Endodermal cell (in vitro differentiated cells): Measurements from ENCODE around the gene BSN. TPM values are rescaled to one million over a fixed set of nuclear protein-coding genes. Genes with fewer than 3 reads are reported as not detected.

Experiments
- DNase-seq: peaks from one replicate; pipeline ENCODE4 v3.0.0-alpha.2; 2017
- H3K27ac ChIP-seq: 2 replicates; pipeline ENCODE4 v1.5.1; 2013; ENCODE audit warnings: mild to moderate bottlenecking, low read depth, low read length, moderate library complexity
- H3K27me3 ChIP-seq: 2 replicates; pipeline ENCODE4 v1.6.1; 2013; ENCODE audit warnings: mild to moderate bottlenecking, low read length, moderate library complexity; ENCODE audit not compliant: insufficient read depth, control insufficient read depth, poor library complexity, severe bottlenecking
- H3K36me3 ChIP-seq: 2 replicates; pipeline ENCODE4 v1.7.0; 2013; ENCODE audit warnings: mild to moderate bottlenecking, low read length, moderate library complexity; ENCODE audit not compliant: control insufficient read depth, insufficient read depth
- H3K4me1 ChIP-seq: one replicate; pipeline ENCODE4 v1.7.0; 2013; ENCODE audit warnings: low read length; ENCODE audit not compliant: control insufficient read depth, insufficient read depth
- H3K4me3 ChIP-seq: 2 replicates; pipeline ENCODE4 v1.5.1; 2013; ENCODE audit warnings: mild to moderate bottlenecking, low read length, moderate library complexity
- H3K9ac ChIP-seq: 2 replicates; pipeline ENCODE4 v1.6.1; 2013; ENCODE audit warnings: mild to moderate bottlenecking, low read length, moderate library complexity; ENCODE audit not compliant: poor library complexity, severe bottlenecking; ENCODE audit errors: extremely low read depth
- H3K9me3 ChIP-seq: 2 replicates; pipeline ENCODE4 v1.6.1; 2013; ENCODE audit warnings: mild to moderate bottlenecking, low read length, moderate library complexity; ENCODE audit not compliant: control insufficient read depth
- H3K27ac Mint-ChIP-seq: 2 replicates; pipeline ENCODE4 v1.8.0; 2020; ENCODE audit warnings: mixed read lengths
- H3K27me3 Mint-ChIP-seq: 2 replicates; pipeline ENCODE4 v1.8.0; 2021; ENCODE audit warnings: mild to moderate bottlenecking, mixed read lengths; ENCODE audit not compliant: insufficient read depth
- H3K36me3 Mint-ChIP-seq: 2 replicates; pipeline ENCODE4 v1.8.0; 2020; ENCODE audit warnings: low read depth, mixed read lengths
- H3K4me1 Mint-ChIP-seq: 2 replicates; pipeline ENCODE4 v1.8.0; 2020; ENCODE audit warnings: mixed read lengths
- H3K4me3 Mint-ChIP-seq: 2 replicates; pipeline ENCODE4 v1.8.0; 2020; ENCODE audit warnings: mild to moderate bottlenecking, moderate library complexity, mixed read lengths
- H3K9me3 Mint-ChIP-seq: 2 replicates; pipeline ENCODE4 v1.8.0; 2020; ENCODE audit warnings: mild to moderate bottlenecking, mixed read lengths
- WGBS, 2 experiments: methylation state at CpG; one replicate each; pipeline versions ENCODE4 v1.1.5 to v1.1.7; 2013; ENCODE audit warnings: missing lambda C conversion rate in 2 of 2, mixed read lengths in 1 of 2; ENCODE audit not compliant: insufficient coverage in 1 of 2, insufficient read length in 1 of 2; 5-methylcytosine and 5-hydroxymethylcytosine counted together
- total RNA-seq, 2 donors: library from RNA; stranded (reverse); fragmentation: NEBNext Ultra II Directional in 1 of 2; extraction: Animal tissue kit (Norgen Biotek cat#: 25700) in 1 of 2; gene quantifications; 2 replicates in 1 of 2; 3 replicates in 1 of 2; pipeline ENCODE4 v1.2.1, GENCODE V29; 2021
- TF ChIP-seq, protein P1 (sequence below): fragments of 200-600 bp; sonication (generic); conservative IDR thresholded peaks from 2 replicates; pipeline ENCODE4 v1.5.0; 2021; ENCODE audit warnings: antibody characterized with exemption, mild to moderate bottlenecking

Gene BSN
- total RNA-seq, 2 donors from 2014 or later = 2.4 to 2.5 TPM

DNA sequence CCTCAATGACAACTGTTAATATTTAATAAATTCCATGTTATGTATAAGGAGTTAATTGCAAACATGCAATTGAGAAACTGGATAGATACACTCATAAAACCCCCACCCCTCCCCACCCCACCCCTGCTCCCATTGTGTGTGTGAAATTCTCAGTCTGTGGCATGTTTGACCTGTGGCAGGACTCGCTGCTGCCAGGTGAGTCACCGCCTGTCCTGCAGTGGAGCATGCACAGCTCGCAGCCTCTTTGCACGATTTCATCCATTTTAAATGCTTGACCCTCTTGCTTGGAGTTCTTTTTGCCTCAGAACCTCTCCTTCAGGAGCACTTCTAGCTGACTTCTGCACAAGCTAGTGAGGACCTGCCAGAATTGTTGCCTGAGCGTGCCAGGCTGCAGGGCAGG, 114.6 kb downstream of the BSN start:
- H3K9ac ChIP-seq = no peak overlapping the region
- 83 to 87% methylated on average over 5 of the region's 5 CpGs for WGBS, 2 experiments
- peaks cover 16% of the 10 kb centered on the region for H3K4me1 Mint-ChIP-seq
- H3K9me3 ChIP-seq = no peaks in the 10 kb centered on the region
- no peak for DNase-seq
- no peaks in the 10 kb centered on the region for H3K27me3 Mint-ChIP-seq
- no peaks in the 10 kb centered on the region for H3K36me3 ChIP-seq
- no peaks in the 10 kb centered on the region for H3K9me3 Mint-ChIP-seq
- no peak overlapping the region for H3K27ac ChIP-seq
- no peak overlapping the region for H3K27ac Mint-ChIP-seq
- no peaks in the 10 kb centered on the region for H3K4me1 ChIP-seq
- H3K27me3 ChIP-seq = no peaks in the 10 kb centered on the region
- H3K4me3 Mint-ChIP-seq = no peak overlapping the region
- H3K4me3 ChIP-seq = no peak overlapping the region
- TF ChIP-seq, protein P1, sequence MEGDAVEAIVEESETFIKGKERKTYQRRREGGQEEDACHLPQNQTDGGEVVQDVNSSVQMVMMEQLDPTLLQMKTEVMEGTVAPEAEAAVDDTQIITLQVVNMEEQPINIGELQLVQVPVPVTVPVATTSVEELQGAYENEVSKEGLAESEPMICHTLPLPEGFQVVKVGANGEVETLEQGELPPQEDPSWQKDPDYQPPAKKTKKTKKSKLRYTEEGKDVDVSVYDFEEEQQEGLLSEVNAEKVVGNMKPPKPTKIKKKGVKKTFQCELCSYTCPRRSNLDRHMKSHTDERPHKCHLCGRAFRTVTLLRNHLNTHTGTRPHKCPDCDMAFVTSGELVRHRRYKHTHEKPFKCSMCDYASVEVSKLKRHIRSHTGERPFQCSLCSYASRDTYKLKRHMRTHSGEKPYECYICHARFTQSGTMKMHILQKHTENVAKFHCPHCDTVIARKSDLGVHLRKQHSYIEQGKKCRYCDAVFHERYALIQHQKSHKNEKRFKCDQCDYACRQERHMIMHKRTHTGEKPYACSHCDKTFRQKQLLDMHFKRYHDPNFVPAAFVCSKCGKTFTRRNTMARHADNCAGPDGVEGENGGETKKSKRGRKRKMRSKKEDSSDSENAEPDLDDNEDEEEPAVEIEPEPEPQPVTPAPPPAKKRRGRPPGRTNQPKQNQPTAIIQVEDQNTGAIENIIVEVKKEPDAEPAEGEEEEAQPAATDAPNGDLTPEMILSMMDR = no peak
- H3K36me3 Mint-ChIP-seq = no peaks in the 10 kb centered on the region

DNA sequence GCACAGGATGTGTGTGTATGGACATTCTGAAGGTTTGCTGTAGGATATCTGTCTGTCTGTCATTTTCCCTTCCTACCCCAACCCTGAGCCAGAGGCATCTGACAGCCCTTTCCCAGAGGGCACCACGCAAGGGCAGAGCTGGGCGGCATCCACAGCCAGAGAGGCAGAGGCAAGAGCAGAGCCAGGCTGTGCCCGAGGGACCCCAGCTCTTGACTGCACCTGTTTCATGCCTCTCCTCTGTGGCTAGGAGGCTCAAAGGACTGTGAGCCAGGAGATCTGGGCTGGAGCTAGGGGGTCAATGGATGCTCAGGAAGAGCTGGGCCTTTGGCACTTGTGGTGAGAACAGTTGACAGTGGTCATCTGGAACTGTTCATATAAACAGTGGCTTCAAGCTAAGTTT, 115.1 kb downstream of the BSN start:
- WGBS, 2 experiments = 90 to 100% methylated on average over 2 to 3 of the region's 3 CpGs

DNA sequence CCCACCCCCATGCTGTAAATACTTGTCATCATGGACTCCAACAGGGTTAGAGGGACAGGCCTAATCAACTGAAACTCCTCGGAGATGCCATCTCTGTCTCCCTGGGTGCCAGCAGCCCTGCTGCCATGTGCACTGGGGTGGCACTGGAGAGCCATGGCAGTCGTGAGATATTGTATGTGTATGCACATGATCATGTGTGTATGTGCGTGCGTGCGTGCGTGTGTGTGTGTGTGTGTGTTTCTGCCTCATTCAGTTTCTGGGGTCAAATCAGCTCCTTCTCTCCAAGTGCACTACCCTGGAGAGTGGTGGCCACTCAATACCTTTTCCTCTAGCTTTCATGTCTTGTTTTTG, 116.6 kb downstream of the BSN start:
- Histone ChIP-seq H3K9me3 (no peaks in the 10 kb centered on the region), H3K9ac (no peak overlapping the region), H3K36me3 (peaks cover 5% of the 10 kb centered on the region), H3K4me1 (peaks cover 3% of the 10 kb centered on the region), H3K27ac (no peak overlapping the region), H3K27me3 (no peaks in the 10 kb centered on the region), H3K4me3 (no peak overlapping the region)
- 70 to 100% methylated on average over 1 to 6 of the region's 6 CpGs for WGBS, 2 experiments
- peaks cover 5% of the 10 kb centered on the region for H3K36me3 Mint-ChIP-seq
- H3K9me3 Mint-ChIP-seq = no peaks in the 10 kb centered on the region
- TF ChIP-seq, protein P1 = no peak
- peaks cover 22% of the 10 kb centered on the region for H3K4me1 Mint-ChIP-seq
- no peak overlapping the region for H3K4me3 Mint-ChIP-seq
- no peak for DNase-seq
- H3K27ac Mint-ChIP-seq = peak overlapping the region; percentile 64
- H3K27me3 Mint-ChIP-seq = no peaks in the 10 kb centered on the region

More for the DNA sequence above, 115.1 kb downstream of the BSN start:
- H3K4me3 Mint-ChIP-seq = no peak overlapping the region
- H3K27me3 Mint-ChIP-seq = no peaks in the 10 kb centered on the region
- Histone ChIP-seq H3K36me3 (no peaks in the 10 kb centered on the region), H3K27me3 (no peaks in the 10 kb centered on the region), H3K9ac (no peak overlapping the region), H3K4me1 (no peaks in the 10 kb centered on the region), H3K4me3 (no peak overlapping the region), H3K9me3 (no peaks in the 10 kb centered on the region), H3K27ac (no peak overlapping the region)
- H3K36me3 Mint-ChIP-seq = no peaks in the 10 kb centered on the region
- no peak overlapping the region for H3K27ac Mint-ChIP-seq
- H3K4me1 Mint-ChIP-seq = peaks cover 16% of the 10 kb centered on the region
- TF ChIP-seq, protein P1 = no peak
- H3K9me3 Mint-ChIP-seq = no peaks in the 10 kb centered on the region
- no peak for DNase-seq
